GM18867 (cell line): ENCODE data around the gene KAT6B.
A peak's percentile ranks its signal among the peaks of the same experiment; 100 is the strongest.
"Not testable (repeated sequence)": the region's sequence is repeated elsewhere in the genome, so short reads cannot be mapped to it uniquely, and the experiment has no call there.

Experiments
- ATAC-seq: cut with Tn5 transposase; IDR thresholded peaks from one replicate; pipeline ENCODE4 v1.9.1; 2021; ENCODE audit warnings: mild to moderate bottlenecking, moderate library complexity; ENCODE audit not compliant: unreplicated experiment

Gene KAT6B

GRCh38 chr10:74855439-74855838 is 29.0 kb downstream of the KAT6B start:
- no peak for ATAC-seq

DNA sequence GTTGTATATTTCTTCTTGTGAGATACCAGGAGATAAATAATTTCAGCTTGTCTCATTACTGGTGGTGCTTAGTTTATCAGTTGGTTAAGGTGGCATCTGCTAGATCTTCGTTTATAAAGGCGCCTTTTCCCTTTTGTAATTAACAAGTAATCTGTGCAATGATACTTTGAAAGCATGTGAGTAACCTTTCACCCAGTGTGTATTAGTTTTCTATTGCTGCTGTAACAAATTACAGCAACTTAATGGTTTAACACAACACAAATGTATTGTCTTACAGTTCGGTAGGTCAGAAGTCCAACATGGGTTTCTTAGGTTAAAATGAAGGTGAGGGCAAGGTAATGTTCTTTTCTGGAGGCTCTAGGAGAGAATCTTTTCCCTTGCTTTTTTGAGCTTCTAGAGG is 30.5 kb downstream of the KAT6B start:
- ATAC-seq = no peak

DNA sequence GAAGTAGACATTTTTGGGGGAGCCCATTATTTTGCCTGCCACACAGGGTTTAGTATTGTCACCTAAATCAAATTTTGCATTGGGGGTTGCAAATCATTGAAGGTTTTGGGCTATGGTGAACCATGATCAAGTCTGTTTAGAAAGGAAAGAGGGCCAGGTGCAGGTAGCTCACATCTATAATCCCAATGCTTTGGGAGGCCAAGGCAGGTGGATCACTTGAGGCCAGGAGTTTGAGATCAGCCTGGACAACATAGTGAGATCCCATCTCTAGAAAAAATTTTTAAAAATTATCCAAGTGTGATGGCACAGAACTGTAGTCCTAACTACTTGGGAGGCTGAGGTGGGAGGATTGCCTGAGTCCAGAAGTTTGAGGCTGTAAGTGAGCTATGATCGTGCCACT is 31.2 kb downstream of the KAT6B start:
- ATAC-seq = no peak

- no peak for ATAC-seq
Observed at GRCh38 chr10:74859546-74859945, 33.1 kb downstream of the KAT6B start.

DNA sequence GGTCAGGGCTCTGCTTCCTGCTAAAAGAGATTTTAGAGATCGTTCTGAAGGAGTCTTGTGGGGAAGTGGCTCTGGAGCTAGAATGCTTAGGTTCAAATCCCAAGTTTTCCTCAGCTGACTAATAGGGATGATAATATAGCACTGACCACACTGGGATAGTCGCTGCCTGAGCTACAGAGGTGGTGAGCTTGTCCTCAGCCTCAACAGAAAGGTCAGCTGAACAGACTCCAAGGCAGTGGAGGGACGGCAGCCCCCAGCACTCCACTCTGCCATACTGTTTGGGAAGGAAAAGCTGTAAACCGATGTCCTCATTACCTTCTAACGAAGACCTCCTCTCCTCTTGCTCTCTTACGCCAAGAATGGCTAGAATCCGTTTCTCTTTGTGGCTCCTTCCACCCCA is 36.2 kb downstream of the KAT6B start:
- no peak for ATAC-seq

DNA sequence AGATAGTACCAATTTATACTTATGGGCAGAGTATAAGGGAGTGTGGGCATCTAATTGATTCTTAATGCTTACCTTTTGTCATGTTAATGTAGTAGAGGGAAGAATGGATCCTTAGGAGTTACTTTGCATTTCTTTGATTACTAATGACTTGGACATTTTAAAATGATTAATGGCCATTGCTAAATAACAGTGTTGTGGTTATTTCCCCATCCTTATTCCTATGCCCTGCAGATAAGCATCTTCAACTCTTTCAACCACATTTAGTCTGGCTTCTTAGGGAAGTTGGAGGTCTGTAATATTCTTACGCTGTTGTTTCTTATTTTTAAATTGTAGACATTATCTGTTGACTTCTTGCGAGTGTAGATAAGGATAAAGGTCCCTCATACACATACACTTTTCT is 37.2 kb downstream of the KAT6B start:
- ATAC-seq = no peak

- no peak for ATAC-seq
Observed at GRCh38 chr10:74867351-74867750, 41.0 kb downstream of the KAT6B start.

GRCh38 chr10:74868392-74868977 is 42.1 kb downstream of the KAT6B start:
- ATAC-seq = no peak

GRCh38 chr10:74869635-74870034 is 43.2 kb downstream of the KAT6B start:
- ATAC-seq = no peak

DNA sequence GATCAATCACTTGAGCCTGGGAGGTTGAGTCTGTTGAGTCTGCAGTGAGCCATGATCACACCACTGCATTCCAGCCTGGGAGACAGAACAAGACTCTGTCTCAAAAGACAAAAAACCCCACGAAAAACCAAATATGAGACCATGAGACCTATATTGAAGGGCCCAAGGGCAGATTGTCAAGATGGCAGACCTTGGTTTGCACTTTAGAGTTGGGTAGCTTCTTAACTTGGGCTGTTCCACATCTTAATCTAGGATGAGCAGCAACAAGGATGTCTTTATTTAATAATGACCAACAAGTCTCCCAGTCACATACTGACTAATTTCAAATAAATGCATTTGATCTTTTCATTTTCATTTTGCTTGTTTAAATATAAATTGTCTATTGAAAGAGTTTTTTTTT is 43.8 kb downstream of the KAT6B start:
- no peak for ATAC-seq

DNA sequence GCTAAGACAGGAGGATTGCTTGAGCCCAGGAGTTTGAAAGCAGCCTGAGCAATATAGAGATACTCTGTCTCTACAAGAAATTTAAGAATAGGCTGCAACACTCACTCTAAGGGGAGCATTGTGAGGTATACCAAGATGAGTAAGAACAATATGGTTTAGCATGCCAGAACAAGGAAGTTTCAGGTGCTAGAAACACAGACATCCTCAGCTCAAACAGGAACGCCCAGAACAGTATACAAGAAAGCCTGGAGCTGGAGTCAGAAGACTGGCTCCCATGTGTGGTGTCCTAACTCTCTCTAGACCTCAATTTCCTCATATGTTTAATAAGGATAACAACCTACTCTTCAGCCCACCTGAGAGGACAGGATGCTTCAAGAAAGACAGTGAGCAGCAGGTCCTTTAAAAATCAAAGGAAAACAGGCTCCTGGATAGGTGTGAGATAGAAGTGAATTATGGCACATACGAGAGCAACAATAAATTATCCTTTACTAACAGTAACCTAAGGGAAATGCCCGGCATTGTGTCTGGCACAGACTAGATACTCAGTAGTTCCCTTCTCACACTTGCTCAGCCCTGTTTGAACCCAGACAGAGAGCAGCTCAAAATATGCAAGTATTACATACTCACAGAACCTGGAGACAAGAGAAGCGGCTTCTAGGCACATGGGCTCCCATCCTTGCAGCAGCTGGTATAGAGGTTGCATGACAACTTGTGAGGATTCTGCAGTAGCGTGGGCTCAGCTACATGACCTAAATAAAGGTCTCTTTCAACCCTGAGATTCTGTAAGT is 45.4 kb downstream of the KAT6B start:
- ATAC-seq = peak; percentile 79

GRCh38 chr10:74873803-74874454 is 47.5 kb downstream of the KAT6B start:
- no peak for ATAC-seq

GRCh38 chr10:74874649-74875048 is 48.2 kb downstream of the KAT6B start:
- ATAC-seq = no peak

DNA sequence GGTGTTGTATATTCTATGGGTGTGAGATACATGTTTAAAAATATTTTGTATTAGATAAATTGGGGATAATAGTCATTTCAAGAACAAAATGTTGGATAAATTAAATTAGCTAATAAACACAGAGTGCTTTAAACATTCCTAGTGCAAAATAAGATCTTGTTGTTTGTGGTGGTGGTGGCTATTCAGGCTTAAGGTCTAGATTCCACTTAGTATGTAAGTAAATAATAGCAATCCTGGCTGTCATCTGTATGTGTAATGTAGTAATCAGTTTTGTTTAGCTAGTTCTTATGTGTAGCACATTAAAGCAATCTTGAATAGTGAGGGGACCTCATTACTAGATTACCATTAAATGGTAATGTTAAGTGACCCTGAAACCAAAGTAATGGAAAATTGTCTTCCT is 48.7 kb downstream of the KAT6B start:
- no peak for ATAC-seq

GRCh38 chr10:74875966-74876365 is 49.6 kb downstream of the KAT6B start:
- ATAC-seq = no peak

- not testable (repeated sequence) for ATAC-seq
Observed at GRCh38 chr10:74877054-74877453, 50.7 kb downstream of the KAT6B start.

DNA sequence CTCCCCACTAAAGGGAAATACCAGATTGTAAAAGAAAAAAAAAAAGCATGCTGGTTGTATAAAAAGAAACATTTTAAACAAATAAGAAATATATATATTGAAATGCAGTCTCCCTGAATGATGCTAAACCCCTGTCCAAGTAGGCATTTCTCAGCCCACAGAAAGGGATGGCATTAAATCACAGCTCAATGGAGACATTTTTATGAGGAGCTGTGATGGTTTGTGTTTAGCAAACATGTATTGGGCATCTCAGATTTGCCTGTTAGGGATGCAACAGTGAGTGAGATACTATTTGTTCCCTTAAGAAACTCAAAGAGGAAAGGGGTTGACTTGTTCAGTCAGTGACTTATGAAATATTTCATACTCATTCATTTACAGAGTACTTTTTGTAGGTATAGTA is 51.5 kb downstream of the KAT6B start:
- no peak for ATAC-seq

DNA sequence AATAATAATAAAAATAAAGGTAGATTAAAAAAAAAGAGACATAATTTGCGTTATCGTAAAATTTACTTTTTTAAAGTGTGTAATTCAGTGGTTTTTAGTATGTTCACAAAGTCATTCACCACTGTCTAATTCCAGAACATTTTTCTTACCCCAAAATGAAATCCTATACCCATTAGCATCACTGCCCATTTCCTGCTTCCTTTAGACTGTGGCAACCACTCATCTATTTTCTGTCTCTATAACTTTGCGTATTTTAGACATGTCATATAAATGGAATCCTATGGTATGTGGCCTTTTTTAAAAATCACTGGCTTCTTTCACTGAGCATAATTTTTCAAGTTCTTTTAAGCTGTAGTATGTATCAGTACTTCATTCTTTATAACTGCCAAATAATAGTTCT is 53.6 kb downstream of the KAT6B start:
- ATAC-seq = no peak

DNA sequence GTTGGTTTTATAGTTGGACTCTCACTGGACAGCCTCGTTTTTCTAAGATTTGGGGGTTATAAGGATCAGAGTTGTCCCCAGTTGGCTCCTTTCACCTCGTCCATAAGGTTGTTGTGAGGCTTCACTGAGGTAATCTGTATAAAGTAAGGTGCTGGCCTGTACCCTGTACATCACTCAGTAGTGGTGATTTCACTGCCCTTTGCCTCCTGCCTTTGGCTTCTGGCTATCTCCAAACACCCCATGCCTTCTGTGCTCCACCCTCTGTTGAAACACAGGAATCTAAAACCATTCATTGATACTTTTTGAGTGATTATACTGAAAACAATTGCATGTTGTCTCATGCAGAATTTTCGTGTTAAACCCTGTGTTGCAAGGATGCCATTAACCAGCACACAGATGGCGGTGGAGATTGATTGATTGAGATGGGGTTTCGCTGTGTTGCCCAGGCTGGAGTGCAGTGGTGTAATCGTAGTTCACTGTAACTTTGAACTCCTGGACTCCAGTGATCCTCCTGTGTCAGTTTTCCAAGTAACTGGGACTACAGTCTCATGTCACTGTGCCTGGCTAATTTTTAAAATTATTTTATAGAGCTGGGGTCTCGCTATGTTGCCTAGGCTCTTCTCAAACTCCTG is 55.0 kb downstream of the KAT6B start:
- no peak for ATAC-seq

- ATAC-seq = no peak
Observed at GRCh38 chr10:74882427-74882826, 56.0 kb downstream of the KAT6B start.

DNA sequence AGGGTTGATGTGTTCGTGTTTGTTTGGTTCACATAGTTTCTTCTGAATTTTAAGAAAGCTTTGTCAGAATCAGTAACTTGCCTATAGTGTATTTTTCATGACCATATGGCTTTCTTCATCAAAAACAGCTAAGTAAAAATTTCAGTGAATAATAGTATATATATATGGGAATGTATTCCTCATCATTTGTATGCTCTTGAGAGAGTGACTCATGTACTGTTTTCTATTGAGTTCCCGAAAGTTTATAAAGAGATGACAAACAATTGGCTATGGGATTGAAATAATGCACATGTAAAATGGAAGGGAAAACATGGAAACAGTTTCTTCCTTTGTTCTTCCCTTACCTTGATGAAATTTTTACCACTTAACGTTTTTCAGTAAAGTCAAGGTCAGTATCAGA is 56.4 kb downstream of the KAT6B start:
- ATAC-seq = no peak

DNA sequence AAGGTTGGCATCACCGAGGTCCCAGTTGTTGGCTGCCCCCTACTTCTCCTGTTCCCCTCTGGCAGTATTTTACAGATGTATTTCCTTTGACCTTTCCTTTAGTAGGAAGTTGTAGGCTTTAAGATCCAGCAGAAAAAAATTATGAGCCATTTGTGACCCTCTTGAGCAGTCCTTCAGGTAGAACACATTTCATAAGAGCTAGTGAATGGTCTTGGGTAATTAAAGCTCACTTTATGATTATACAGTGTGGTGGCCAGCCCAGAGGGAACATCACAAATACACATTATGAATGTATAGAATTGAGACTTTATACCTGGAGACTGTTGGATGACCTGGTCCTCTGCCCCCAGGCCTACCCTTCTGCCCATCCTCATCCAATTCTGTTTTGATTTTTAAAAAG is 57.0 kb downstream of the KAT6B start:
- ATAC-seq = no peak
